Right hindlimb (tissue), 1 donor: ENCODE measurements around the gene USHBP1.
A peak's percentile ranks its signal among the peaks of the same experiment; 100 is the strongest.

Experiments used
- DNase-seq: peaks from one replicate; pipeline ENCODE4 v3.0.0-alpha.2; 2018

USHBP1 gene

DNA sequence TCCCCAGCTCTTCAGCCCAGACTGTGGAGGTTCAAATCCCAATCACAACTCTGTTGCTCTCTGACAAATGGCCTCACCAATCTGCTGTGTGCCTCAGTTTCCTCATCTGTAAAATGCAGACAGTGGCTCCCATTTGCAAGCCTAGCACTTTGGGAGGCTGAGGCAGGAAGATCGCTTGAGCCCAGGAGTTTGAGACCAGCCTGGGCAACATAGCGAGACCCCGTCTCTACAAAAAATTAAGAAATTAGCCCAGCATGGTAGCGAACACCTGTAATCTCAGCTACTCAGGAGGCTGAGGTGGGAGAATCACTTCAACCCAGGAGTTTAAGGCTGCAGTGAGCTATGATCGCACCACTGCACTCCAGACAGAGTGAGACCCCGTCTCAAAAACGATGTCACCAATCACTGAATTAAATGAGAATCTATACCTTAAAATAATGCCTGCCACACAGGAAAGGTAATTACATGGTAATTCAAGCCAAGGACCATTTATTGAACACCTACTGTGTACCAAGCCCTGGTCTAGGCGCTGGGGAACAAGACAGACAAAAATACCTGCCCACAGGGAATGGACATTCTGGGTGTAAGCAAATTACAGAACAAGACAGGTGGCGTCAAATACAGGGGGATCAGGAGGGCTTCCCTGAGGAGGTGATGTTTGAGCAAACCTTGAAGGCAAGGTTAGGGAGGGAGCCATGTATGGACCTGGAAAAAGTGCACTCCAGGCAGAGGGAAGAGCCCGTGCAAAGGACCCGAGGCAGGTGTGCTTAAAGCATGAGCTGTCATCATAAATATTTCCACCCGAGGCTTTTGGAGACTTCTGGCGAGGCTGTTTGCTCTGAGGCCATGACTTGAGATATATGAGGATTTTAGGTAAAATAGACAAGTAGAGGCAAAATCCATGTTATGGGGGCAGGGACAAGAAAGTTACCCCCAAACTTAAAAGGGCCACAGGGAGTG lies 26.5 kb downstream of the USHBP1 start:
- no peak for DNase-seq

DNA sequence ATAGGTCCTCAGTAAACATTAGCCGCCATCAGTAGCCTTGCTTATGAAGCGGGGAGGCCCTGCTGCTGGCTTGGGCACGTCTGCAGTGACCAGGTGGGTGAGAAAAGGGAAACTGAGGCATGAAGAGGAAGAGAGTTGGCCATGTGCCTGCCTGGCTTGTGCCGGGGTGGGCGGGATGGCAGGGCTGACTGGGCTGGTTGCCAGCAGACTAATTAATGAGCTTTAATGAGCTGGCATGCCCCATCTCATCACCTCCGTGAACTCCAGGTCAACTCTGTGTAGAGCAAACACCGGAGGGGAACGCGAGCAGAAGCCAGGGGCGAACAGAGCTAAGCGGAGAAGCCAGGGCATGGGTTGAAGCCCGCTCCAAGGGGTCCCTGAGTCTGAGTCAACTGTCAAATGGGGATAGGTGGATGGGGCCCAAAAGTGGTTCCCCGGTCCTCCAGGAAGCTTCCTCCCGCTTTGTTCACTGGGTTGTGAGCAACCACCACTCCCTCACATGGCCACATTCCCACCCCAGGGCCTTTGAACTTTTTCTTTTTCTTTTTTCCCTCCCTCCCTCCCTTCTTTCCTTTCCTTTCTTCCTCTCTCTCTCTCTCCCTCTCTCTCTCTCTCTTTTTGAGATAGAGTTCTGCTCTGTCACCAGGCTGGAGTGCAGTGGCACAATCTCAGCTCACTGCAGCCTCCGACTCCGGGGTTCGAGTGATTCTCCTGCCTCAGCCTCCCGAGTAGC lies 27.6 kb downstream of the USHBP1 start:
- DNase-seq = no peak

DNA sequence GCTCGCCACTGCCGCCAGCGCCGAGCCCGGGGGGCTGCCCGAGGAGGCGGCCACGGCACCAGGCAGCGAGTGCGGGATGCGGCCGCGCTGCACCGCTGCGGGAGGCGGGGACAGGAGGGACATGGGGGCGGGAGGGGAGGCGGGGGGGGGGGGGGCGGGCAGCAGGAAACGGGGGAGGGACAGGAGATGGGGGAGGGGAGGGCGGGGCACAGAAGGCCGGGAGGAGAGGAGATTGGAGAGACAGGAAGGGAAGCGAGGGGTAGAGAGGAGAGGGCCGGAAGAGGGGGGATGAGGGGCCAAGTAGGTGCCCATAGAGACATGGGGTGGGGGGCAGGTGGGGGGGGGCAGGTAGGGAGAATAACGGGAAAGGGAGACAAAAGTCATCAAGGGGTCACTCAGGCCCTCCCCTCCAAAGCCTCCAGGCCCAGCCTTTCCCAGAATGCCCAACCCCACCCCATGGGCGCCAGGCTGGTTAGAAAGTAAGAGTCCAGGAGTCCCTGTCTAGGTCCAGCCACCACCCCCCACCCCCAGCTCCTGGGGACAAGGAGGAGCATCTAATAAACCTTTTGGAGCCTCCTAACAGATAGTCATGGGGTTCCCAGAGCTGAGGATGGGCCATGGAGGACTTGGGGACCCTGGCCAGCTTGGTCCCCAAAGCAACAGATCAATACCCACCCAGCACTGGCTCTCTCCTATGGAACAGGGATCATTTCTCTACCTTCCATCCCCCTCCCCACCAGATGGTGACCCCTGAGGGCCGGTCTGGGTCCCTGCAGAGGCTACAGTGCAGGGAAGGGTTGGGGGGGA lies 28.4 kb downstream of the USHBP1 start:
- no peak for DNase-seq

DNA sequence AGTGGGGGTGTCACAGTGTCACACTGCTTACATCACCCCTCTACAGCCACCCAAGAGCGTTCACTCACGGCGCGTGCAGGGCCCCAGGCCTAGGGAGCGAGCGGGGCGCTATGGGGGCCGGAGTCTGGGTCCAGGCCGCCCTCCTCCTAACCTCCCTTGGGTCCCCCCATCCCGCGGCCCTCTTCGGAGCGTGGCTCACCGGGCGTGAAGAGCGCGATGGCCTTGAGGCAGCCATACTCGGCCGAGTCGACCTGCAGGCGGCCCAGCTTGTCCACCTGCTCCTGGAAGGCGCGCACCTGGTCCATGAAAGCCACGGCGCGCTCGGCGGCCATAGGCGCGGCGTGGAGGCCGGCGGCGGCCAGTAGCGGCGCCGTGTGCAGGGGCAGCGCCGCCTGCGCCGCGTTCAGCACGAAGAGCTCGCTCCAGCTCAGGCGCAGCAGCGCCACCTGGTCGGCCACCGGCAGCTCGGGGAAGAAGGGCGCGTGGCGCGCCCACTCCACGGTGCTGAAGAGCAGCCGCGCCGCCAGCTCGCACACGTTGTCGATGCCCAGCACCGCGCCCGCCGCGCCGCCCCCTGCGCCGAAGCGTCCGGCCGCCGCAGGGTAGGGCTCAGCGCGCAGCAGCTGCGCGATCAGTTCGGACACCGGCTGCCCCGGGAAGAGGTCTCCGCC lies 29.1 kb downstream of the USHBP1 start:
- DNase-seq = peak; percentile 82

DNA sequence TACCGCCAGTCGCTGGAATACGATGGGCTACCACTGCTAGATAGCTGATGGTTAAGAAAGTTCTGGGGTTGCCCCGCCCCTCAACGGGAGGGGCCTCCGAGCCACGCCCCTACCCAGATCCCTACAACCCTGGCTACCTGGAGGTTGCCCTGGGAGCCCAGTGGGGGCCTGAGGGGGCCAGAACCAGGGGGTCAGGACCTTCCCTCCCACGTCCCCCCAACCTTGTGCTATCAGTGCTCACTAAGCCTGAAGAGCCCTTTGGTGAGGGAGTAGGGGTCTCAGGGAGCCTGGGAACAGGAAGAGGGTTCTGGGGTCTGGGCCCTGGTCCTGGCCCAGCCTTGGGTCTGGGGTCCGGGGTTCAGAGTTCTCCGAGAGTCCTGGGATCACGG lies 29.6 kb downstream of the USHBP1 start:
- peak; percentile 60 for DNase-seq

DNA sequence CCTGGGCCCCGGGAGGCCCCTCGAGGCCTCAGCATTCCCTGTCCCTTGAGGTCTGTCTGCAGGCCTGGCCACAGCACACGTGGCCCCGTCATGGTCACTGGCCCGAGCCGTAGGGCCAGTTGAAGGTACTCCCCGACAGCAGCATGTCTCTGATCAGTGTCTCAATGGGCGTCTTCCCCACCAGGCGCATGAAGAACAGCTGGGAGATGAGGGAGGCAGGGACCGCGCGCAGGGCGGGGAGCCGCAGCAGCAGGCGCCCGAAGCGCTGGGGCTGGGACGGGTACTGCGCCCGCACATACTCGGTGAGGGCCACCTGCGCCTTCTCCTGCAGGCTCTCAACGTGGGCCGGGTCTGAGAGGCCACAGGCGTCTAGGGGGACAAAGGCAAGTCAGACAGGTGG lies 32.3 kb downstream of the USHBP1 start:
- no peak for DNase-seq

- DNase-seq = no peak
Observed at GRCh38 chr19:17229890-17230289, 34.7 kb downstream of the USHBP1 start.

GRCh38 chr19:17227798-17228367 lies 36.7 kb downstream of the USHBP1 start:
- DNase-seq = no peak

DNA sequence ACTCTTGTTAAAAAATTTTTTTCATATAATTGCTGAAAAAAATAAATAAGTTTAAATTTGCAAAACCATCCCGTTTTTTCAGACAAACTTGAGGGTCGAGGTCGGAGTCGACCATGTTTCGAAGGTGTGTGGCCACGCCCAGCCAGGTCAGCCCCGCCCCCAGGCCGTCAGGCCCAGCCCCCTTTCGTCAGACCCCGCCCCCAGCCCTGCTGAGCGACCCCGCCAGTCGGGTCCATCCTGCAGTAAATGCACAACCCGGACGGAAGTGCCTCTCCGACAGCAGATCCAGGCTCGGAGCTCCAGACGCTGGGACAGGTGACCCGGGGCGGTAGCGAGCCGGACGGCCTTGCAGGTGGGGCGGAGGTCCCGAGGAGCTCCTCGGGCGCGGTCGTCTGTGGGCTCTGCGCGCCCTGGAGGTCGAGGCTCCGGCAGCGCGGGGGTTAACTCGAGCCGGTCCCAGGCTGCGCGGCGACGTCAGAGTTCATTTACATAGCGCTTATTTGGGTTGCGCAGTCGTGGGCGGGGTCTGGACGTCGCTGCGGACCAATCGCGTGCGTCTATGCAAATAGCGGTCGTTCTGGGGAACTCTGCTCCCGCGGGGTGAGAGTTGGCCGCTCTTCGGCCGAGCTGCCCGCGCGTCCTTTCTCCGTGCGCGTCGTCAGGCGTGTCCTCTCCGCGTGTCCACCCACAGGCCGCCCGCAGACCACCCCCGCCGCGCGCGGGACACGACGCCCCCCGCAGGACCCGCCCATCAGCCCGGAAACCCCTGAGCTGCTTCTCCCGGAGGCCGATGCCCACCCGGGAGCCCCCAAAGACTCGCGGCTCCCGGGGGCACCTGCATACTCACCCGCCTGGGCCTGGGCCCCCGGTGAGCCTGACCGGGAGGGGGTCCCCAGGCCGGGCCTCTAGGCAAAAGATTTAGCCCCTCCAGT lies 38.3 kb downstream of the USHBP1 start, which contains the start of gene OCEL1:
Gene OCEL1 (plus strand): TSS at position 225 of the 932 bp plus-strand sequence. CDS start 22 bp downstream, at position 247.
- peak; percentile 99 for DNase-seq

DNA sequence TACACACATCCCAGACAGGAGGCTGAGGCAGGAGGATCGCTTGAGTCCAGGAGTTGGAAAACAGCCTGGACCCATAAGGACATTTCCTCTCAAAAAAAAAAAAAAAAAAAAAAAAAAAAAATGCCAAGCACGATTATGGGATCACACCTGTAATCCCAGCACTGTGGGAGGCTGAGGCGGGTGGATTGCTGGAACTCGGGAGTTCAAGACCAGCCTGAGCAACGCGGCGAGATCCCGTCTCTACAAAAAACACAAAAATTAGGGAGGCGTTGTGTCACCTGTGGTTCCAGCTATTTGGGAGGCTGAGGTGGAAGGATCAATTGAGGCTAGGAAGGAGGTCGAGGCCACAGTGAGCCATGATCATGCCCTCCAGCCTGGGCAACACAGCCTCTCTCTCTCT lies 39.5 kb downstream of the USHBP1 start:
- DNase-seq = no peak

DNA sequence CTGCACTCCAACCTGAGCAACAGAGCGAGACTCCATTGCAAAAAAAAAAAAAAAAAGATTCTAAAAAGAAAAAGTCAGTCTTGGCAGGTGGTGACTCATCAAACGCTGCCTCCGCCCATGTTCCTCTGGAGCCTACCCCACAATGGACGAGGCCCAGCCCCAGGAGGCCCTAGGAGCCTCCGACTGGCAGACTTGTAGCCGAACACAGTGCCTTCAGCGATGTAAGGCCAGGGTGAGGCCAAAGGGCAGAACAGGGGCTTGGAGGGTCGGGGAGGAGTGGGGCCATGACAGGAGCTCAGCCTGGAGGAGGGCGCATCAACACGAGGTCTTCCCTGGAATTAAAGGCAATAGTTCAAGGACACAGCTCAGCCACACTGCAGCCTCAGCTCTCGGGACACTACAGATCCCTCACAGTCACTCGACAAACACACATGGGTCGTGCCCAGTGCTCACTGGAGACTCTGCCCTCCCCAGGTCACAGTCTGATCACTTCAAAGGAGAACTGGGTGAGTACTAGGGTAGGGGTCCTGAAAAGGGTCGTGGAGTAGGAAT lies 44.3 kb downstream of the USHBP1 start:
- DNase-seq = no peak

DNA sequence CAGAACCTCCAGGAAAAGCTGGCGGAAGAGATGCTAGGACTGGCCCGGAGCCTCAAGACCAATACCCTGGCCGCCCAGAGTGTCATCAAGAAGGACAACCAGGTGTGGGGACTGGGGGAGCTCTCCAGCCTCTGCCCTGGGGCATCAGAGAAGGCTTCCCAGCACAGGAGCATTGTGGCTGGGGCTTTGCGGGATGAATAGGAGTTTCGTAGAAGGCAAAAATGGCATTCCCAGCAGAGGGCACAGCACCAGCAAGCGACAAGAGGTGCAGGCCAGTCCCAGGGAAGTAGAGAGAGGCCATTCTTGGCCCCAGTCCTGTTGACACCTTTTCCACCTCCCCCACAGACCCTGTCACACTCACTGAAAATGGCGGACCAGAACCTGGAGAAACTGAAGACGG lies 45.3 kb downstream of the USHBP1 start:
- no peak for DNase-seq

GRCh38 chr19:17216058-17216670 lies 48.4 kb downstream of the USHBP1 start:
- no peak for DNase-seq

DNA sequence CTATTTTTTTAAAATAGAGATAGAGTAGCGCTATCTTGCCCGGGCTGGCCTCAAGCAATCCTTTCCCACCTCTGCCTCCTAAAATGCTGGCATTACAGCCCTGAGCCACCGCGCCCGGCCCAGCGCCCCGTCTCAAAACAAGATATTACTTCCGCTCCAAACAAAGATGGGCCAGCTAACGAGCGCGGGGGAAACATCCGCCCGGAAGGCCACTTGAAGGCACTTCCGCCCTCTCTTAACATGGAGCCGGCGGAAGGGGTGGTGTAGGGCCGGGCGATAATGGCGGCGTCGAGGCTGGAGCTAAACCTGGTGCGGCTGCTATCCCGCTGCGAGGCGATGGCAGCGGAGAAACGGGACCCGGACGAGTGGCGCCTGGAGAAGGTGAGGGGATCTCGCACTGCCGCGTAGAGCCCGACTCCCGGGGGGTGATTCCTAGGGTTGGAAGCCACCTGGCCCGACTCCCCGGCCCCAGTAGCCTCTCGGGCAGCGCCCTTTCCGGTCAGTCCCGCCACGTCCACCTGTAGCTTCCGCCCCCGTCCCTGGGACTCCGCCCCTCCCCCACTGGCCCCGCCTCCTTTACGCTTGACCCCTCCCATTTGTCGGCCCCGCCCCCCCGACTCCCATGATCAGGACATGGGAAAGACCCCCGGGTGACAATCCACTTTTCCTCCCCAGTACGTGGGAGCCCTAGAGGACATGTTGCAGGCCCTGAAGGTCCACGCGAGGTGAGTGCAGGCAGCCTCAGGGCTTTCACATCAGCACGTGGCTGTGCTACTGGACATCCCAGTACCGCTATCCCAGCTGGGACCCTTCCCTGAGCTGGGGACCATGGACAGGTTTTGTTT lies 49.2 kb downstream of the USHBP1 start, which contains the start of gene USE1:
Gene USE1 (plus strand): TSS at position 231 of the 845 bp plus-strand sequence. CDS start 49 bp downstream, at position 280.
- peak; percentile 94 for DNase-seq

GRCh38 chr19:17214508-17215126 lies 49.9 kb downstream of the USHBP1 start:
- DNase-seq = no peak

DNA sequence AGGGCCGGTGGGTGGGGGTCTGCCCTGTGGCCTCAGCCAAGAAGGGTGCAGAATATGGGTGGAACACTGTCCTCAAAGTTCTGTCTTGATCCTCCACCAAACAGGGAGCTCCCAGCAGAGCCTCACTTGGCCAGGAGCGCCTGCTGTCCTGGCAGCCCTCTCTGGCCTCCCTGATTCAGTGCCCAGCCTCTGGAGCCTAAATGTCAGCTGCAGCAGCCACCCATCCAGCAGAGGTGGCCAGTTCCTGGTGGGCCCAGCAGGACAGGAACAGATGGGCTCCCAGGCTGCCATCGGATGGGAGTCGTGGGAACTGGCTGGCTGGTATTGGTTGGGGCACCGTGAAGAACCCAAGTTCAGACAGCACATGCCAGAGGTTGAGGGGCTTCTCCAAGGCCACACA lies 51.2 kb downstream of the USHBP1 start:
- no peak for DNase-seq

DNA sequence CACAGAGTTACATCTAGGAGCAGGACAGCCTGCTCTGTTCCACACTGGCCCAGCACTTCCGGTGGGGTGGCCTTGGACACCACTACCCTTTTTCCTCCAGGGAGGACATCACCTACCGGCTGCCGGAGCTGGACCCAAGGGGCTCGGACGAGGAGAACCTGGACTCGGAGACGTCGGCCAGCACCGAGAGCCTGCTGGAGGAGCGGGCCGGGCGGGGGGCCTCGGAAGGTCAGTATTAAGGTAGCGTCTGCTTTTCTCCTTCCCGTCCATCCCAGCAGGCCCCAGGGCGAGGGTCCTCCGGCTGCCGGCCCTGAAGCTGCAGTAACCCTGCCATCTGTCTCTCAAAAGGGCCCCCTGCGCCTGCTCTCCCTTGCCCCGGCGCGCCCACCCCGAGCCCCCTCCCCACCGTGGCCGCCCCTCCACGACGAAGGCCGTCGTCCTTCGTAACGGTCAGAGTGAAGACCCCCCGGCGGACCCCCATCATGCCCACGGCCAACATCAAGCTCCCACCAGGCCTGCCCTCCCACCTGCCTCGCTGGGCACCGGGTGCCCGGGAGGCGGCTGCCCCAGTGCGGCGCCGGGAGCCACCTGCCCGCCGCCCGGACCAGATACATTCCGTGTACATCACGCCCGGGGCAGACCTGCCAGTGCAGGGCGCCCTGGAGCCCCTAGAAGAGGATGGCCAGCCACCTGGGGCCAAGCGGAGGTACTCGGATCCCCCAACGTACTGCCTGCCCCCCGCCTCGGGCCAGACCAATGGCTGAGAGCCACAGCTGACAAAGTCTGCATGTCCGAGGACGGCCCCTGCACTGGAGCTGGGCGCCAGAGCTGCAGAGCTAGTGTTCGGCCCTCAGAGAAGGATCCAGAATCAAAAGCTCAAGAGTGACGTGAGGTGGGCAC lies 52.7 kb downstream of the USHBP1 start:
- DNase-seq = no peak
